Jurkat, Clone E6-1 (cell line): Measurements from ENCODE around the gene EXOC4.

ENCODE experiments used
- DNase-seq: peaks from one replicate; pipeline ENCODE4 v3.0.0-alpha.2; 2011; ENCODE audit warnings: low read depth, low spot score
- H3K4me3 ChIP-seq: 2 replicates; pipeline ENCODE4 v1.5.1; 2011; ENCODE audit warnings: mild to moderate bottlenecking, low read length, control low read depth, moderate library complexity

The EXOC4 gene

GRCh38 chr7:134104166-134104565 is 851.3 kb downstream of the EXOC4 start:
- no peak for DNase-seq

GRCh38 chr7:134105841-134106240 is 853.0 kb downstream of the EXOC4 start:
- DNase-seq, result no peak

More at GRCh38 chr7:134104166-134104565, 851.3 kb downstream of the EXOC4 start:
- H3K4me3 ChIP-seq, result no peak overlapping the region

GRCh38 chr7:134108802-134109201 is 855.9 kb downstream of the EXOC4 start:
- no peak overlapping the region for H3K4me3 ChIP-seq
- no peak for DNase-seq

More at GRCh38 chr7:134105841-134106240, 853.0 kb downstream of the EXOC4 start:
- H3K4me3 ChIP-seq, result no peak overlapping the region

DNA sequence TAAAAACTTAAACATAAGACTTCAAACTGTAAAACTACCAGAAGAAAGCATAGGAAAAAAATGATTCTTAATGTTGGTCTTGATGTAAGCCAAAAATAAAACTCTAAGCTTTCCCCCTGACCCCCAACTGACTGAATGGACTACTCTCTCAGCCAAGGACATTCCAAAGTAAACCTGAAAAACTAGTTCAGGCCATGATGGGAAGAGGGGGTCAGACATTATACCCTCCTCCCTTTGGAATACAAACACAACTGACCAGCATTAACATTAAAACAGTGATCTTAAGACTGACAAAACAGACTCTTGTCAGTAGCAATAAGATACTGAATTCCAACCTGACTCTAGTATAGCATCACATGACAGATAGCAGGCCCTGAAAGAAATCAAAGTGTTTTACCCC is 860.8 kb downstream of the EXOC4 start:
- no peak overlapping the region for H3K4me3 ChIP-seq
- no peak for DNase-seq

DNA sequence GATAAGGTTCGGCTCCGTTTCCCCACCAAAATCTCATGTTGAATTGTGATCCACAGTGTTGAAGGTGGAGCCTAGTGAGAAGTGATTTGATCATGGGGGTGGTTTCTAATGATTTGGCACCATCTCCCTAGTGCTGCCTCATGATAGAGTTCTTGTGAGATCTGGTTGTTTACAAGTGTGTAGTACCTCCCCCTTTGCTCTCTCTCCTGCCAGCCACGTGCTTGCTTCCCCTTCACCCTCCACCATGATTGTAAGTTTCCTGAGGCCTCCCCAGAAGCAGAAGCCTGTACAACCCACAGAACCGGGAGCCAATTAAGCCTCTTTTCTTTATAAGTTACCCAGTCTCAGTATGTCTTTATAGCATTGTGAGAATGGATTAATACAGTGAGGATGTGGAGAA is 862.1 kb downstream of the EXOC4 start:
- no peak for DNase-seq
- H3K4me3 ChIP-seq, result no peak overlapping the region
